GM20000 (cell line): ENCODE data around the gene GRIN1.

Experiments used
- DNase-seq: peaks from one replicate; pipeline ENCODE4 v3.0.0; 2012; ENCODE audit warnings: low spot score
- CTCF ChIP-seq: IDR thresholded peaks from 2 replicates; pipeline ENCODE4 v1.5.1; 2012; ENCODE audit warnings: mild to moderate bottlenecking, control low read depth; ENCODE audit errors: extremely low read depth, missing control alignments

GRIN1 gene

DNA sequence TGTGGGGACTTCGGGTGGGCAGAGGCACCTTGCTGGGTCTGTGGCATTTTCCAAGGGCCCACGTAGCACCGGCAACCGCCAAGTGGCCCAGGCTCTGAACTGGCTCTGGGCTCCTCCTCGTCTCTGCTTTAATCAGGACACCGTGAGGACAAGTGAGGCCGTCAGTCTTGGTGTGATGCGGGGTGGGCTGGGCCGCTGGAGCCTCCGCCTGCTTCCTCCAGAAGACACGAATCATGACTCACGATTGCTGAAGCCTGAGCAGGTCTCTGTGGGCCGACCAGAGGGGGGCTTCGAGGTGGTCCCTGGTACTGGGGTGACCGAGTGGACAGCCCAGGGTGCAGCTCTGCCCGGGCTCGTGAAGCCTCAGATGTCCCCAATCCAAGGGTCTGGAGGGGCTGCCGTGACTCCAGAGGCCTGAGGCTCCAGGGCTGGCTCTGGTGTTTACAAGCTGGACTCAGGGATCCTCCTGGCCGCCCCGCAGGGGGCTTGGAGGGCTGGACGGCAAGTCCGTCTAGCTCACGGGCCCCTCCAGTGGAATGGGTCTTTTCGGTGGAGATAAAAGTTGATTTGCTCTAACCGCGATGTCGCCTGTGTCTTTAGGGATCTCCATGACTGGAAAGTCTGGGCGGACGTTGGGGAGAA is 30.2 kb upstream of the GRIN1 start:
- no peak for DNase-seq
- no peak for TF ChIP-seq CTCF

DNA sequence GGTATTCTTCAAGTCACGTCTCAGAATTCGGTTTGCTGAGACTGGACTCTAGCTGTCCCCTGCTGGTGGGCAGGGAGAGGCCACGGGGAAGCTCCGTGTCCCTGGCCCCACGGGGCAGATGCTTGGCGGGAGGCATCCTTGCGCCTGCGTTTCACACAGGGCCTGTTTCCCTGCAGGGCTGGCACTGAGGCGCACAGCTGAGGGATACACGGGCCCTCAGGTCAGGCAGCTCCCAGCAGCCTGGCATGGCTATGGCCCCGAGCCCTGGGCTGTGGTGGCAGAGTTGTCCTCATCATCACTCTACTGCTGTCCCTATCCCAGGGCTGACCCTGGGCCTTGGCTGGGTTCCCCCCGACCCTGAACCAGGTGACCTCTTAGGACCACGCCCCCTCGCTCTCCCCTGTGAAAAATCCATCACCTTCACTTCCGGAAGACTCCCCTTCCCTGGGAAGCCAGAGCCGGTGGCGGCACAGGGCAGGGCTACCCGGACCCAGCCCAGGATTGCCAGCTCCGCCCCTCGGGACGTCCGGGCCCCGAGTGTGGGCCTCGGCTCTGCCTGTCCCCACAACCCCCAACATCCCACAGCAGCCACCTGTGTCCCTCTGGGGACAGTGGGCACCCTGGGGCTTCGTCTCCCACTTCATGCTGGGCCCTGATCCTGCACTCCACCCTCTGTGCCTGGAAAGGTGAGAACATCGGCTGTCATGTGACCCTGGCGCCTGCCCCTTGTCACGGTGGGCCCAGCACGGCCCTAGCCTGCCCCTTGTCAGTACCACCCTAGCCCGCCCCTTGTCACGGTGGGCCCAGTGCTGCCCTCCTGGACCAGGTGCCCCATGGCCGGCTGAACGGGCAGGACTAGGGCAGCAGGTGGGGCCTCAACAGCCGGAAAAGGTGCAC is 29.5 kb upstream of the GRIN1 start:
- TF ChIP-seq CTCF, result no peak
- no peak for DNase-seq

GRCh38 chr9:137110147-137110910 is 28.6 kb upstream of the GRIN1 start:
- DNase-seq, result peak; percentile 36
- no peak for TF ChIP-seq CTCF

GRCh38 chr9:137110911-137111787 is 27.8 kb upstream of the GRIN1 start:
- no peak for TF ChIP-seq CTCF
- DNase-seq, result no peak

DNA sequence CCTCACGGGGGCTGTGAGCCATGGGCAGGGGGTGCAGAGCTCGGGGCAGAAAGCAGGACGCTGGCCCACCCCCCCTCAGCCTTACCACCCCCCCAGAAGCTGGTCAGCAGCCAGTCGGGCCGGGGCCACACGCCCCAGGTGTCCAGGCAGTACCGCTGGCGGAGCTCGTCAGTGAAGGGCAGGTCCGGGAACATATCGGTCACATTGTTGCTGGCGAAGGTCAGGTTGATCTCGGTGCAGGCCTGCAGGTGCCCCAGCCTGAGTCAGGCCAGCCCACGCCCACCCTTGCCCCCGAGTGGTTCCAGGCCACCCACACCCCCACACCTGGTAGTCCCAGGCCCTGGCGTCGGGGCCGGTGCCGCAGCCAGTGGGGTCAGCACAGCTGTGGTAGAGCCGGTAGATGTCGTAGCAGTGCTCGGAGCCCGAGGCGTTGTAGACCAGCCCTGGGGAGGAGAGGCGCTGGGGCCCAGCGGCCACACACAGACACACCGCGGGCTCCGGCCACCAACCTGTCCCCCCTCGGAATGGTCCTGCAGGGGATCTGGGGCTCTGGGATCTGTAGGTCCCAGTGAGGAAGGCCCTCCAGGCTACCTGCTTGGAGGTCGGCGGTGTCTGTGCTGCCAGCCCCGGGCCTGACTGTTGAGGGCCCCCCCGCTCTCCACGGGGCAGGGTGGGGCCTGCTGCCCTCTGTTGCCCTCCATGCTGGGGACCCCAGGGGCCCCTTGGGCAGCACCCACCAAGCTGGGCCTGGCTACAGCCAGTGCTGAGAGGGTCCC is 27.0 kb upstream of the GRIN1 start:
- DNase-seq, result no peak
- TF ChIP-seq CTCF, result no peak

GRCh38 chr9:137112564-137113384 is 26.2 kb upstream of the GRIN1 start:
- no peak for TF ChIP-seq CTCF
- DNase-seq, result peak; percentile 28
